NCI-H2107 (cell line): ENCODE results near the gene TAAR6.
"Not testable (repeated sequence)": the region's sequence is repeated elsewhere in the genome, so short reads cannot be mapped to it uniquely, and the experiment has no call there.

ENCODE experiments used
- DNase-seq: peaks from one replicate; lab custom pipeline; 2025; lab: John Stamatoyannopoulos, UW

TAAR6 gene

GRCh38 chr6:132590362-132590761, 20.2 kb downstream of the TAAR6 start:
- no peak for DNase-seq

- no peak for DNase-seq
Measured at GRCh38 chr6:132592855-132593254, 22.7 kb downstream of the TAAR6 start.

- DNase-seq: no peak
Measured at GRCh38 chr6:132596201-132596600, 26.1 kb downstream of the TAAR6 start.

- no peak for DNase-seq
Measured at GRCh38 chr6:132598473-132598872, 28.4 kb downstream of the TAAR6 start.

GRCh38 chr6:132600900-132601299, 30.8 kb downstream of the TAAR6 start:
- DNase-seq: not testable (repeated sequence)

- DNase-seq: no peak
Measured at GRCh38 chr6:132604635-132605152, 34.6 kb downstream of the TAAR6 start.

GRCh38 chr6:132607544-132608233, 37.6 kb downstream of the TAAR6 start:
- no peak for DNase-seq

- DNase-seq: no peak
Measured at GRCh38 chr6:132611616-132612015, 41.5 kb downstream of the TAAR6 start.

- no peak for DNase-seq
Measured at GRCh38 chr6:132612449-132613108, 42.5 kb downstream of the TAAR6 start.

- DNase-seq: no peak
Measured at GRCh38 chr6:132614554-132614953, 44.4 kb downstream of the TAAR6 start.

- no peak for DNase-seq
Measured at GRCh38 chr6:132616677-132617076, 46.6 kb downstream of the TAAR6 start.
